Urinary bladder (tissue), 4 donors: Measurements from ENCODE around the gene SYK. TPM values are rescaled to one million over a fixed set of nuclear protein-coding genes. Genes with fewer than 3 reads are reported as not detected.
A peak's percentile ranks its signal among the peaks of the same experiment; 100 is the strongest.
"Not testable (repeated sequence)": the region's sequence is repeated elsewhere in the genome, so short reads cannot be mapped to it uniquely, and the experiment has no call there.

Experiments
- DNase-seq: peaks from one replicate; pipeline ENCODE4 v3.0.0-alpha.2; 2015; ENCODE audit errors: extremely low spot score
- H3K27ac ChIP-seq: one replicate; pipeline ENCODE4 v1.5.1; 2013; ENCODE audit warnings: low read depth, mild to moderate bottlenecking, moderate library complexity
- H3K36me3 ChIP-seq: one replicate; pipeline ENCODE4 v1.6.1; 2013; ENCODE audit warnings: mild to moderate bottlenecking, moderate library complexity; ENCODE audit not compliant: insufficient read depth
- H3K4me1 ChIP-seq: one replicate; pipeline ENCODE4 v1.6.1; 2013; ENCODE audit warnings: mild to moderate bottlenecking, moderate library complexity; ENCODE audit not compliant: insufficient read depth
- H3K4me3 ChIP-seq: one replicate; pipeline ENCODE4 v1.5.1; 2013; ENCODE audit warnings: low read depth, low read length
- WGBS: extraction: QIAGEN DNeasy Blood & Tissue Kit; methylation state at CpG from one replicate; pipeline ENCODE4 v1.1.7; 2013; 5-methylcytosine and 5-hydroxymethylcytosine counted together
- polyA plus RNA-seq: library from polyadenylated mRNA; stranded (reverse); fragments of 200-250 nt; gene quantifications from one replicate; pipeline ENCODE4 v1.2.3, GENCODE V29; 2013
- total RNA-seq: library from RNA; depleted of rRNA; stranded (reverse); fragments of >200 nt; gene quantifications from one replicate; pipeline ENCODE4 v1.2.3, GENCODE V29; 2014
- donor health status: healthy with polysubstance abuse.
- donor health status: healthy.

SYK gene
- total and polyA plus RNA-seq, 2 donors = 5.7 to 12.1 TPM

DNA sequence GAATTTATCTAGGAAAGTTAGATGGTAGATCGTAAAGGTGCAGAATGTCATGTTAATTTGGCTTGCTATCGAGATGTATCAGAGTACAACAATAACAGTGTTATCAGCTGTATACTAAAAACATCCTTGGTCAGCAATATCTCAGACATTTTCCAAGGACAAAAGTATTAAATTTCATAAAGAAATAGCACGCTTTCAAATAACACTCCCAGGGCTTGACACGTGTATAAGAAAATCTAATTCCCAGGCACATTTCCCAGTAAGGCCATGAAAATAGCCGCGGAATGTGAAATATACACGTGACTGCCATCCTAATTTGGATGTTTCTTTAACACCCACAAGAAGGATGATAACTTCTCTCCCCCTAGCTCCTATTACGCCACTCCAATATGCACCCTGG, 17.7 kb upstream of the SYK start:
- H3K4me1 ChIP-seq = no peaks in the 10 kb centered on the region
- no peak for DNase-seq
- 29% methylated on average over 8 of the region's 8 CpGs for WGBS
- H3K36me3 ChIP-seq = no peaks in the 10 kb centered on the region
- no peak overlapping the region for H3K4me3 ChIP-seq
- no peak overlapping the region for H3K27ac ChIP-seq

DNA sequence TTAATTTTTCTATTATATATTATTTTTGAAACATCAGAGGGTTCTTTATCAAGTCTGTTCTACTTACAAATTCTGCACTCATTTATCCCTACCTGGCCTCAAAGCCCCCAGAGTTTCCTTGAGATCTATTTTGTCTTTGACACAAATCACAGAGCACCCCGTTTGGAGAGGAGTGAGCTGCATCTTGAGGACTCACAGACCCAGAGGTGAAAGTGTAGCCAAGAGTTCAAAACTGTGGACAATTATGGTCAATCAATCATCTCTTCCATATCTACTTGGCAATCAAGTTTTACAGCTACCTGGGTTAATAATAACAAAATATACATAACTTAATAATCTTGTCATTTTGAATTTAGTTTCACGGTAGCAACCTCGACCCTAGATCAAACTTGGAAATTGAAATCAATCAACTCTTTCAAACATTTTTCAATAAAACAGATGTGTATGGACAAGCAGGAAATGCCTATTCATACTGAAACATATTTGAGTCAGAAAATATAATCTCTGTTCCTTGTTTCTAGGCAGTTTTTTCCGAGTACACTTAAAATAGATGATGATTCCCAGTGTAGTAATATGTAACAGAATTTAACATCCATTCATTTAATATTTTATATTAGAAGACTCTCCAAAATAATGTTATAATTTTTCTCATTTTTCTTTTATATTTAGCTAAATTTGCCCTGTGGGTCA, 13.7 kb upstream of the SYK start:
- H3K4me1 ChIP-seq = no peaks in the 10 kb centered on the region
- H3K36me3 ChIP-seq = no peaks in the 10 kb centered on the region
- DNase-seq = no peak
- no peak overlapping the region for H3K27ac ChIP-seq
- 52% methylated on average over 4 of the region's 4 CpGs for WGBS
- no peak overlapping the region for H3K4me3 ChIP-seq

DNA sequence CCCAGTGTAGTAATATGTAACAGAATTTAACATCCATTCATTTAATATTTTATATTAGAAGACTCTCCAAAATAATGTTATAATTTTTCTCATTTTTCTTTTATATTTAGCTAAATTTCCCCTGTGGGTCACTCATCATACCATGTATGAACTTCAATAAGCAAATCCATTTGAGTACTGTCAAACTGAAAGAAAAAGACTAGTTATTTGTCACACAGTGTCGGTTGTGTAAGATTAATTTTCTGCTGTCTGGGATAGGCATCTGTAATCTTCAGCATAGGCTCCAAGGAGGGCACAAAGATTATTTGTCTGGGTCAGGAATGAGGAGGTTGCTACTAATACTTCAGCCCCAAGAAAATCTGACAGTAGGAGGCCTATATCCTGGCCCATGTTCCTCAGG, 13.1 kb upstream of the SYK start:
- H3K4me1 ChIP-seq, H3K4me3 ChIP-seq: not testable (repeated sequence)
- WGBS = 86% methylated on average over 1 of the region's 1 CpG

DNA sequence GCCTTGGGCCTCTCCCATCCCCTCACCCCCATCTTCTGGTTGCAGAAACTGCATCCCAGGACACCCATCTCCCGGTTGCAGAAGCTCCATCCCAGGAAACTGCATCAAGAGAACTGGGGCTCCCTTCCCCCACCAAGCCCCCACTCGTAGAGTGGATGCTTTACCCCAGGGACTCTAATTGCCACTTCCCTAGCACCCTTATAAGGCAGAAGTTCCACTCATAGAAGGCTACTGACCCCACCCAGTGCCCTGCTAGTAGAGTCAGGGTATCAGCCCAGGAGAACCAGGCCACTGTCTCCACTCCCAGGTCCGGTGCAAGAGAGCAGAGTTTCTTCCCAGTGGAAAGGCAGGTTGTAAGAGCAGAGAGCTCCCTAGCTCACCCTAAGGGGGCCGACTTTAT, 12.2 kb upstream of the SYK start:
- H3K4me3 ChIP-seq = no peak overlapping the region
- 87% methylated on average over 4 of the region's 4 CpGs for WGBS
- no peaks in the 10 kb centered on the region for H3K36me3 ChIP-seq
- DNase-seq = no peak
- no peak overlapping the region for H3K27ac ChIP-seq
- no peaks in the 10 kb centered on the region for H3K4me1 ChIP-seq

More for the DNA sequence above, 13.1 kb upstream of the SYK start:
- not testable (repeated sequence) for H3K27ac ChIP-seq, H3K36me3 ChIP-seq, DNase-seq

DNA sequence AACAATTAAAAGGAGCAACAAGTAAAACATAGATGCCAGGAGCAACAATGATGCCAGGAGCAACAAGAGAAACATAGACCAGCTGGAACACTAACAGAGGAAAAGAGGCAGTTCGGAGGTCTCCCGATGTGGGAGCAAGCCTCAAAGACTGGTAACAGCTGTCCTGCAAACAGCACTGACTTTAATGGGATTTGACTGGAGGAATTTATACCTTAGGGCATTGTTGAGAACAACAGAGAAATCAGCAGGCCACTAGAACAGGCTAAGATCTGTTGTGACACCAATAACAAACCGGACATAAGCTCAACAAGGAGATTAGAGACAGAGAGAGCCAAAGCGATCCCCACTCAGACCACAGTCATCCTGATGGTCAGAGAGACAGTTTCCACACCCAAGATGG, 11.8 kb upstream of the SYK start:
- Histone ChIP-seq H3K36me3 (no peaks in the 10 kb centered on the region), H3K27ac (no peak overlapping the region), H3K4me3 (no peak overlapping the region), H3K4me1 (no peaks in the 10 kb centered on the region)
- whole genome bisulfite sequencing = 42% methylated on average over 4 of the region's 4 CpGs
- no peak for DNase-seq

DNA sequence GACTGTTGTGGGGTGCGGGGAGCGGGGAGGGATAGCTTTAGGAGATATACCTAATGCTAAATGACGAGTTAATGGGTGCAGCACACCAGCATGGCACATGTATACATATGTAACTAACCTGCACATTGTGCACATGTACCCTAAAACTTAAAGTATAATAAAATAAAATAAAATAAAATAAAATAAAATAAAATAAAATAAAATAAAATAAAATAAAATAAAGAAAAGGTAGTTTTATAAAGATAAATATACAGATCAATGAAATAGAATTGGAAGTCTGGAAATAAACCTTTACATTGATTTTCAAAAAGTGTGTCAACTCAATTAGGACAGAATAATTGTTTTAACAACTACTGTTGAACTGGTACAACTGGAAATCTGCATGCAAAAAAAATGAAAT, 8.6 kb upstream of the SYK start:
- H3K4me3 ChIP-seq, H3K36me3 ChIP-seq, DNase-seq, H3K4me1 ChIP-seq, H3K27ac ChIP-seq: not testable (repeated sequence)
- WGBS = 90% methylated on average over 2 of the region's 3 CpGs

DNA sequence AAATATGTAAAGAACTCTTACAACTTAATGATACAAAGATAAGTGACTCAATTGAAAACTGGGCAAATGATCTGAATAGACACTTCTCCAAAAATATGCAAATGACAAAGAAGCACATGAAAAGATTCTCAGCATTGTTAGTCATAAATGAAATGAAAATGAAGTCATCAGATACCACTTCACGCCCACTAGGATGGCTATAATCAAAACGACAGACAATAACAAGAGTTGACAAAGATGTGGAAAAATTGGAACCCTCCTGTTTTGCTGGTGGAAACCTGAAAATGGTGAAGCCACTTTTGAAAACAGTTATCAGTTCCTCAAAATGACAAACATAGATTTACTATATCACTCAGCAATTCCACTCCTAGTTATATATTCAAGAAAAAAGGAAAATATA, 7.9 kb upstream of the SYK start:
- no peak overlapping the region for H3K27ac ChIP-seq
- H3K4me3 ChIP-seq = no peak overlapping the region
- H3K36me3 ChIP-seq = no peaks in the 10 kb centered on the region
- no peak for DNase-seq
- no peaks in the 10 kb centered on the region for H3K4me1 ChIP-seq
- 86% methylated on average over 2 of the region's 2 CpGs for WGBS

DNA sequence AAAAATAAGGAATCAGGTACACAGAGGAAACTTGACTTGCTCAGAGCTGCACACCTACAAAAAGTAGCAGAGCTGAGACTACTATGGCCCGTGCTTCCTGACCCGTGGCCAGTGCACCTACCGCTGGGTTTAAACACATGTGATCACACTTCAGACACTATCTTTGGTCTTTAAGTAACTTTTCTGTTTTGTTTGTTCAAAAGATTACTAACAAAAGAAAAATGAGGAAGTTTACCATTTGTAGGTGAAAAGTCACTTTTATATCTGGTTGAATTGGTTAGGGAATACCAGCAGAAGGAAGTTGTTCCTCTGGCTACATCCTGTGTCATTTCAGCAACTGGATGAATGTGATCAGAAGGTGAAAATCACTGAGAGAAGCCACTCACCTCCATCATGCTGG, 6.5 kb upstream of the SYK start:
- Histone ChIP-seq H3K27ac (no peak overlapping the region), H3K4me3 (no peak overlapping the region), H3K36me3 (no peaks in the 10 kb centered on the region), H3K4me1 (no peaks in the 10 kb centered on the region)
- WGBS = 83% methylated on average over 3 of the region's 3 CpGs
- DNase-seq = no peak

DNA sequence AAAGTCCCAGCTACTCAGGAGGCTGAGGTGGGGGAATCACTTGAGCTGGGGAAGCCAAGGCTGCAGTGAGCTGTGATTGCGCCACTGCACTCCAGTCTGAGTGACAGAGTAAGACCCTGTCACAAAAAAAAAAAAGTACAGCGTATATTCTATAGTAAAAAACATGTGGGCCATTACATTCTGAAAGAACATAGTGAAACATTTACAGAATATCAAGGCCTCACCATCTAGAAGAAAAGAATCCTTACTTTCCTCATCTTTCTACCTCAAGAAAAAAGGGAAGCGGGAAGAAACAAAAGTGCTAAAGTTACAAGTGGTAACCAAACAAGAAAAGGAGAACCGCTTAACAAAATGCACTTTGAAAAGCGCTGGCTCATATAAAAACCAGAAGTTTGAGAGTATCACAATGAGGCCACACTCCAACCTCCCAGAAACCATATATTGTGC, 5.7 kb upstream of the SYK start:
- no peaks in the 10 kb centered on the region for H3K4me1 ChIP-seq
- H3K4me3 ChIP-seq = no peak overlapping the region
- WGBS = 89% methylated on average over 5 of the region's 5 CpGs
- no peak for DNase-seq
- H3K27ac ChIP-seq = no peak overlapping the region
- H3K36me3 ChIP-seq = no peaks in the 10 kb centered on the region

DNA sequence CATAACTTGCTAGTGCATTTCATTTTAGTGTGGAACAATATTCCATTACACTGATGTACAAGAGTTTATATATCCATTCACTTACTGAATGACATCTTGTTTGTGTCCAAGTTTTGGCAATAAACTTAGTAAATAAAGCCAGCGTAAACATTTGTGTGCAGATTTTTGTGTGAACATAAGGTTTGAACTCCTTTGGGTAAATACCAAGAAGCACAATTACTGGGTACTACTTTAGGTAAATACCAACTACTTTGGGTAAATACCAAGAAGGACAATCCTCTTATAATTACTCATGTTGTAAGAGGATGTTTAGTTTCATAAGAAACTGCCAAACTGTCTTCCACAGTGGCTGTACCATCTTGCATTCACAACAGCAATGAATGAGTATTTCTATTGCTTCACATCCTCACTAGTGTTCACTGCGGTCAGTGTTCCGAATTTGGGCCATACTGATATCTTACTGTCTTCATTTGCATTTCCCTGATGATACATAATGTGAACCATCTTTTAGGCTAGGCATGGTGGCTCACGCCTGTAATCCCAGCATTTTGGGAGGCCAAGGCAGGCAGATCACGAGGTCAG, 2.3 kb upstream of the SYK start:
- Histone ChIP-seq H3K27ac (no peak overlapping the region), H3K36me3 (no peaks in the 10 kb centered on the region), H3K4me3 (no peak overlapping the region), H3K4me1 (no peaks in the 10 kb centered on the region)
- 89% methylated on average over 5 of the region's 5 CpGs for WGBS
- DNase-seq = no peak

DNA sequence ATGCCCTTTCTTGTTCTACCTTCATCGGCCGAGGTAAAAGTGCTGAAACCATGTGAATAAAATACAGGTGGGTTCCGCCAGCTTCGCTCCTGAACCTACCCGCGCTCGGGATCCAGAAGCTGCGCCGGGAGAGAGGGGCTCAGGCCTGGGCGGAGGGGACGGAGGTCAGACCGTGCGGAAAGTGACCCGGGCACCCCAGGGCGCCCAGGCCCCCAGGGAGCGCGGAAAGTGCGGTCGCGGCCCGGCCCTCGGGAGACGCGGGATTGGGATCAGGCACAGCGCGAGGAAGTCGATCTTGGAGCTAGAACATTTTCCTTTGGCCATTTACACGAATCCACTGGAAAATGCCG, 329 bp downstream of the SYK start:
- peak overlapping the region; percentile 63 for H3K27ac ChIP-seq
- H3K4me3 ChIP-seq = peak overlapping the region; percentile 32
- no peaks in the 10 kb centered on the region for H3K36me3 ChIP-seq
- H3K4me1 ChIP-seq = no peaks in the 10 kb centered on the region
- WGBS = 6% methylated on average over 29 of the region's 29 CpGs
- no peak for DNase-seq

DNA sequence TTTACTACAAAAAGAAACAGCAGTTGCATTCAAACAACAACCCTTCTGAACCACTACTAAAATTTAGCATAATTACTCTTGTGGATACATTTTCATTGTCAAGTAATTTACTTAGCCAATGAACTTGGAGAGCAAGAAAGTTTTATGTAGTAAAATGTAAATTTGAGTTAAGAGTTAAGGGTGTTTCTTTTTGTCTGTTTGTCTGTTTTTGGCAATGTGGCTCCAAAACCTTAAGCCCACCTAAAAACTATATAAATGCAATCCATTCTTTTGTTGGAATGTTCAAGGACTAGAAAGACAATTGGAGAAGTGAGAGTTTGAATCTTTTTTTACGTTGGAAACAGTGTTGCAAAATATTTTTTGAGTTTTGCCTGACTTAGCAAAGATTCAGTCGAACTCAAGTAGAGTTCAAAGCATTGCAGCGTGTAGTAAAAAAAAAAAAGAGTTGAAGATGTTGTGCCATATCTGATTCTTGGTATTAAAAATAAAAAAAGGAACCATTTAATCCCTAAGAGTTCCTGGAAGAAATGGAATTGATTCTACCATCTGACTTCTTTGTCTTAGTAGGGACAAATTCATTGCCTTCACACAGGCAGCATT, 867 bp downstream of the SYK start:
- no peaks in the 10 kb centered on the region for H3K4me1 ChIP-seq
- no peaks in the 10 kb centered on the region for H3K36me3 ChIP-seq
- no peak for DNase-seq
- 77% methylated on average over 3 of the region's 3 CpGs for WGBS
- H3K27ac ChIP-seq = no peak overlapping the region
- H3K4me3 ChIP-seq = peak overlapping the region; percentile 32

DNA sequence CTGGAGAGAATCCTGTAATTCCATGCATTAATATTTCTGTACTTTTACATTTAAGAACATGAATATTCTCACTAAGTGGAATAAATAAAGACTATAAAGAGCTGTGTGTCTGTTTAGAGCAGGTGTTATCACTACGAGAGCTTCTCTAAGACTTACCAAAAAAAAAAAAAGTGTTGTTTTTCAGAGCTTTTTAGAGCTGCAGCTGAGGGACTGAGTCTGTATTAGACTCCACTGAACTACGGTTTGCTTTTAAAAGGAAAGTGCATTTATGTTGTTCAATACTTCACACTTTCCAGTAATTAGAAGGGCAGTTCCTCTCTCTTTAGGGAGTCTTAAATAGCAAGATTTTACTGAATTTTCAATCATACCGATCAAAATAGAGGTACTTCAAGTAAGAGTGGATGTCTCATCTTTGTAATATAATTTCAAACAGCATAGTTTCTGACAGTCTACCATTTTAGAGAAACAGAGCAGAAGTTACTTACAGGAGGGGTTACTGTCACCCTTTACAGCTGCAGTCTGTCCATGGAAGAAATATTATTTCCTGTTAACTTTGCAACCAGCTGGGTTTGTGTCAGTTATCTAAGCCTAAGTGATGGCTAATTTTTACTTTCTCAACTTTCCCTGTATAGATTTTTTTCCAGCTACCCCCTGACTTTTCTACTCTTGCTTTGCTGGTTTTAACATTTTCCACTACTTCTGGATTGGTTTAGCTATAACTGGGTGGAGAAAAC, 2.4 kb downstream of the SYK start:
- WGBS = 58% methylated on average over 3 of the region's 3 CpGs
- H3K4me3 ChIP-seq = no peak overlapping the region

More for the DNA sequence above, 2.4 kb downstream of the SYK start:
- Histone ChIP-seq H3K27ac (no peak overlapping the region), H3K4me1 (no peaks in the 10 kb centered on the region), H3K36me3 (no peaks in the 10 kb centered on the region)
- no peak for DNase-seq
